SK-N-DZ (cell line): ENCODE data around the gene PAK1.

Experiments used
- DNase-seq: peaks from one replicate; pipeline ENCODE4 v3.0.0-alpha.2; 2015; ENCODE audit warnings: low spot score

Gene PAK1

GRCh38 chr11:77436969-77437368 lies 36.9 kb downstream of the PAK1 start:
- DNase-seq, result no peak

GRCh38 chr11:77436506-77436905 lies 37.4 kb downstream of the PAK1 start:
- DNase-seq, result no peak

GRCh38 chr11:77435972-77436371 lies 37.9 kb downstream of the PAK1 start:
- no peak for DNase-seq

DNA sequence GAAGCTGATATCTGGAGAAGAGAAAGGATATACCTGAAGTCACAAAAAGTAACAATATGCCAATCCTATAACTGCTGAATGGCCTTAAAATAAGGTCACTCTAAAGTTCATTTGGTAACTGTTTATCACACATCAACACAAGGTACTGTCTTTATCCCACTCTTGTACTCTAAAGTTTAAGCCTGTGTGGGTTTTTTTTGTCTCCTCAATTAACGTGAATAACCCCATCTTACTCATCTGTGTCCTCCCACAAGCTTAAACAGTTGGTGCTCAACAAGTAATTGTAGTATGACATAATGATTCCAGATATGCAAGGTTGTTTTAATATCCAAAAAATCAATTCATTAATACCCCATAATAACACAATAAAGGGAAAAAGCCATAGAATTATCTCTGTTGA lies 42.1 kb downstream of the PAK1 start:
- no peak for DNase-seq

- no peak for DNase-seq
Measured at GRCh38 chr11:77428598-77428997, 45.3 kb downstream of the PAK1 start.

DNA sequence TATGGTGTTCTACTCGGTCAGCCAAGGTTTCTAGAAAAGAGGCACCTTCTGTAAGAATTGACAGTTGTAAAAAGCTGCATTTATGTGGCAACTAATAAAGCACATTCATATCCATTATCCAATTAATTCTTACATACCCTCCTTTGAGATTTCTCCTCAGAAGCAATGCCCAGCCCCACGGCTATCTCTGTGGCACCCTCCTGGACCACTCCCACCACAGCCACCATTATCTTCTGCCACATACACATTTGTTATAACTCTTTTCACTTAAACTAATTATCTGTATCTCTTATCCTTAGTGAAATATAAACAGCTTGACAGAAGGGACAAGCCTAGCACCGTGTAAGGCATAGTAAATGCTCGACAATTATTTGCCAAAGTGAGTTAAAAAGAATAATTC lies 48.5 kb downstream of the PAK1 start:
- DNase-seq, result no peak

- no peak for DNase-seq
Measured at GRCh38 chr11:77424644-77425043, 49.2 kb downstream of the PAK1 start.

DNA sequence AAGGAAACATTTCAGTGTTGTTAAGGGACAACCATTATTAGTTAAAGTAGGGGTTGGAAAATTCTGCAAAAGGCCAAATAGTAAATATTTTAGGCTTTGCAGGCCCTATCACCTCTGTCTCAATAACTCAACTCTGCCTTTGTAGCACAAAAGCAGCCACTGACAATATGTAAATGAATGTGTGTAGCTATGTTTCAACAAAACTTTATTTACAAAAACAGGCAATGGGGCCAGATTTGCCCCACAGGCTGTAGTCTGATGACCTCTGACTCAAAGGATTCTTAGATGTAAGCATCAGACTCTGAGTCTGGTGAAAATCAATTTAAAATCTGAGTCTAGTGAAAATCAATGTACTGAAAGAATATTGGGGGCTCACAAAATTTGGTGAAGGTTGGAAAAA lies 50.3 kb downstream of the PAK1 start:
- DNase-seq, result no peak

DNA sequence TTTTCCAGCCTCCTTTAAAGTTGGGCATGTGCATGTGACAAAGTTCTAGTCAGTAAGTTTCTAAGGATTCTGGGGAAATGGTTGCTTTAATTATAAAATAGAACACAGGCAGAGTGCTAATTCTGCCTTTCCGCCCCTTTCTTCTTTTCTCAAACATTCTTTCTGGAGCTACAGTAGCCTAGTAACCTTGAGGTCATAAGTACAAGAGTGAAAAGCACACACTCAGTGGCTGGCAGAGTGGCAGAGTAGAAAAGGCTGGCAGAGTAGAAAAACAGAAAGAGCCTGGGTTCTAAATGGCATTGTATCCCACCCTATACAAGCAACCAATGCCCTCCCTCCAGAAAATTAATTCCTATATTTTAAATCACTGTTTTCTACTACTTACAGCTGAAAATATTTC lies 51.2 kb downstream of the PAK1 start:
- DNase-seq, result no peak

DNA sequence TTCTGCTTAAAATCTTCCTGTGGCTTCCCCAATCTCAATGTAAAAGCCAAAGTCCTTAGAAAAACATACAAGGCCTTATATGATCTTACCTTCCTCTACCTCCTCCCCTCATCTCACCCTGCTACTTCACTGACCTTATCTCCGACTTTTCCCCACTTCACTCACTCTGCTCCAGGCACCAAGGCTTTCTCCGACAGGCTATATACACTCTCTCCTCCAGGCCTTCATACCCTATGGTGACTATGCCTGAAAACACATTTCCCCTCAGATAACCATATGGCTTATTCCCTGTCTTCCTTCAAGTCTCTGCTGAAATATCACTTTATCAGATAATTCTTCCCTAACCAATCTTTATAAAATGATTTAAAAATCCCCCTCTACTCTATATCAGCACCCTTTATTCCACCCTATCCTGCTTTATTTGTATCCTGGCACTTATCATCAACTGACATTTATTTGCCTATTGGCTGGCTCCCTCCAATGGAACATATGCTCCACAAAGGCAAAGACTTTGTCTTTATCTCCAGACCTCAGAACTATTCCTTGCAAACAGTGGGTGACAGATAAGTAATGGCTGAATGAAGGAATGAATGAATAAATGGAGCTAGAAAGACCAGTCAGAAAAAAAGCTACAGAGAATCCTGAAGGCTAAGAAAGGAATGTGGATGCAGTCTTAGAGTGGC lies 52.7 kb downstream of the PAK1 start:
- peak; percentile 12 for DNase-seq

- DNase-seq, result no peak
Measured at GRCh38 chr11:77418971-77419597, 54.8 kb downstream of the PAK1 start.

DNA sequence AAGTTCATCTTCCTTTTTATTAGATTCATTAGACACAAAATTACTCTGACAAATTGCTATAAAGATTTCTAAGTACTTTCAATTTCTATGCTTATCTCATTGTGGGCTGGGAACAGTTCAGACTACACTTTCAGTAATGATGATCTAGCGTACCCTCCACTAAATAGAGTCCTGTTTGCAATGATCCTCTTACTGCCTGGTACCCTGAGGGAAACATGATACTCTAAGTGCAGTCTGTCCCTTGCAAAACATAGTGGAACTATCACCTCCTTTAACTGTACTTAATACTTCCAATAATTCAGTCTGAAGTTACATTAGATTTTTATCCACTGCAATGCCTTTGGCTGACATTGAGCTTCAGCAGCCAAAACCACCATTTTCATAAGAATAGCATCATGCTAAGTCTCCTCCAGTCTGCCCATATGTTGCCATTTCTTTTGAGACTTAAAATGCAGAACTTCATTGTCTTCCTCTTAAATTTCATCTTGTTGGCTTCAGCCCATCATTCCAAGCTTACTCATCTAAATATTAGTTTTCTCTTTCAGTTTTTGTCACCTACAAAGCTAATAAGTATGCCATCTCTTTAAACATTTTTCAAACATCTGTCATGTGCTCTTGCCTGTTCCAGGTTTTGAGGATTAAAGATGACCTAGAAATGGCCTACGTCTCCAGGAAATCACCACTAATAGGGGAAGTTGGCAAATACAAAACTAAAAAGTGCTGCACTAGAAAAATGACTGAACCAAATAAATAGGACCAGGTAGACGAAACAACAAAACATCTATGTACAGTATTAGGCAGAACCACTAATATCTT lies 55.5 kb downstream of the PAK1 start:
- DNase-seq, result no peak

DNA sequence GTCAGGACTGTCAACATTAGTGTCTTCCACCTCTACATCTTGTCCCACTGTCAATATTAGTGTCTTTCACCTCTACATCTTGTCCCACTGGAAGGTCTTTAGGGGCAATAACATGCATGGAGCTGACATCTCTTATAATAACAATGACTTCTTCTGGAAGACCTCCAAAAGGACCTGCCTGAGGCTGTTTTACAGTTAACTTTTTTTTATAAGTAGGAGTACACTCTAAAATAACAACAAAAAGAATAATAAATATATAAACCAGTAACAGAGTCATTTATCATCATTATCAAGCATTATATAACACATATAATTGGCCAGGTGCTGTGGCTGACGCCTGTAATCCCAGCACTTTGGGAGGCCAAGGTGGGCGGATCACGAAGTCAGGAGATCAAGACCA lies 57.5 kb downstream of the PAK1 start:
- no peak for DNase-seq

DNA sequence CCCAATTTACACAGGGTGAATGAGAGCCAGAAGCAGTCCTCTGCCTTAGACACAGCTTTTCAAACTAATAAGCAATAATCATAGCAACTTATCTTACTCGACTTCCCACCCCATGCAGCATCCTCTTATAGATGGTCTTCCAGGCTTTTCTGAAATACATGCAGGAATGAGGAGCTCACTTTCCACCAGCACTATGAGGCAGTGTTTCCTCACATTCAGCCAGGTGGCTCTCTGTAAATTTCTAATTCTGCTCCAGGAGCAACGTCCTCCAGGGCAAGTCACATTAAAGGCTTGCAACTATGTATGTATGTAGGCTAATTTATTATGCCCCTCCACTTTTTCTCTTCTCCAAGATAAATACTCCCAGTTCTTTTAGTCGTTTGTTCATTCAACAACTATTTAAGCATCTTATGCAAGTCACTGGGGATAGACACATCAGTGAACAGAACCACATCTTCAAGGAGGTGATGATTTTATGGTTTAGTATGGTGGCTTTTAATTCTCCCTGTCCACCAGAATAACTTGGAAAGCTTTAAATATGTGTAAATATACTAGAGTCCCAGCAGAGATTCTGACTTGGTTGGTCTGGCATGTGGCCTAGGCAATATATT lies 59.9 kb downstream of the PAK1 start:
- no peak for DNase-seq

DNA sequence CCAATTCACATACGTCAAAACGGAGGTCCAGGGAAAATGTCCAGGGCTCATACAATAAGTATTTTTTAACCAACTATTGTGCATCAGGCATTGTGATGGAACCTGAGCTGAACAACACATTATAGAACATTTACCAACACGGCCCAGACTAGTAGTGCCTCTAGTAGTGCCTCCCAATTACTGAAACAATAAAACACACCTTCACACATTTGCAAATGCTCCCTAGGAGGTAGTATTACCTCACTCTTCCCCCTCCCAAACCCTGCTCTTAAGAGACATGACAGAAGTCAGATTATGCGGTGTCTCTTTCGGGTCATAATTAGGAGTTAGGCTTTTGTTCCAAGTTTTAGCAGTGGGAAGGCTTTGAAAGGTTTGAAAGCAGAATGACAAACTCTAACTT lies 61.1 kb downstream of the PAK1 start:
- no peak for DNase-seq

- peak; percentile 77 for DNase-seq
Measured at GRCh38 chr11:77411717-77412441, 62.0 kb downstream of the PAK1 start.

DNA sequence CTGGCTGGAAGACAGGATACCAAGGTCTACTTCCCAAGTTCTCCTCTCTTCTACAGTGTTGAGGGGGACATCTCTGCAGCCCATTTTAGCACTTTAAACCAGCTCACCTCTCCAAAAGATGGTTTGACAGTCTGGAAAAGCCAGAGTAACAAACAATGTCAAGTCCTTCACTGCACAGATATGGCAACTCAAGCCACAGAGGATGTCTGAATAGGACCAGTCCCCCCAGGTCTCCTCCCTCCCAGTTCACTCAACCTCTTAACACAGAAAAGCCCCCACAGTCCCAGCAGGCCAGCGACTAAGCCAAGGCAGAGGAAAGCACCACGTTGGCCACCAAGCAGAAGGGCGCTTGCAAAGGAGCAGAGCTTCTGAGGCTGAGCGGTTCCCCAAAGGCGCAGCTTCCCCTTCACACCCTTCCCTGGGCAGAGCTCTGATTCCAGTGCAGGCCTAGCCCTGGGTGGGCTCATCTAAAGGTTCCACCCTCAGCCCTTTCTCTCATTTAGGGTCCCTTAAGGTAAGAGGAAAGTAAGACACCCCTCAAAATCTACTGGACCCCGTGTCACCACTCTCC lies 62.7 kb downstream of the PAK1 start:
- DNase-seq, result peak; percentile 22

DNA sequence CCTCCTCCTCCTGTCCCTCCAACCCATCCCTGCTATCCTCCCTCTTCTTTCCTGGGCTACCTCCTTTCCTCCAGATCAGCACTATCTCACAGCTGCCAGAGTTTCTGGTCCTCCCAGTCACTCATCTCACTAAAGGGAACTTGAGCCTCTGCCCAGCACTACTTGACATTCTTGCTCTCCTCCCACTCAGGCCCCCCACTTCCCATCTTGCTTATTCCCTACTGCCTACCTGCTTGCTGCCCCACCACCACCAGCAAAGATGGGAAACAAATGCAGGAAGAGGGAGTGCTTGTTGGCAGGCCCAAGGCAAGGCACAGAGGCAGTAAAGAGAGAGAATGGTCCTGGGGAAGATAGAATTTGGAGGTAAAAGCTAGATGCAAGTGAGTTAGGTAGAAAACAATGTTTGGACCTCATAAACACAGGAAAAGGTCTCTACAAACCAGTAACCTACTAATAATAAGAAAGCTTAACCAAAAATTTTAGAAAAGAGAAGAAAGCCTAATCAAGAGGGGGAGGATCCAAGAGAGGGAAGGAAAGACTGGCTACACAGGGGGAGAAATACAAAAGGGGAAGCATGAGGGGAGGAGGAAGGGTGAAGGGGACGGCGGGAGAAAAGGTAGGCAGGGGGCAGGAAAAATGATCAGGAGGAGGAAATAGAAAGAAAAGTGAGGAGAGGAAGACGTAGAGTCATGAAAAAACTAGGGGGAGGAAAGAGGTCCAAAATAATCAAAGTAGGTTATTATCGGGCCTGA lies 63.6 kb downstream of the PAK1 start:
- DNase-seq, result no peak

GRCh38 chr11:77409046-77409445 lies 64.8 kb downstream of the PAK1 start:
- DNase-seq, result no peak

GRCh38 chr11:77407613-77408012 lies 66.3 kb downstream of the PAK1 start:
- DNase-seq, result peak; percentile 73

GRCh38 chr11:77406396-77406795 lies 67.5 kb downstream of the PAK1 start:
- DNase-seq, result no peak
